Measurements from ENCODE around the gene COX4I1.

Gene COX4I1

DNA sequence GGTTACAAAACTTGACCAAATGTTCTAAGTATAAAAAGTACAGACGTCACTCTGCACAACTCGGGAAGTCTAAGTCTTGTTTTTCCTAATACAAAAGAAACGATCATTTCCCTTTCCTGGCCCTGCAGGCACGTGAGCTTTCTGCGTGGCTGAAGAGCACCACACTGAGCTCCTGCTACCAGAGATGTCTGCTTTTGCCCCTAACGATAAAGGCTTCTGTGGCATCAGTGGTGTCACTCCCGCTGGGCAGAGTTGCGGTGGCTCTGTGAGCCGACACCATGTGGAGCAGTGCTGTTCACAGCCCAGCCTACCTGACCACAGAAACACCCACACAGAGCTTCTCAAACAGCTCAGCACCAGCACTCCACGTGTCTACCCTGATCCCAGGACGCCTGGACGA, 20.6 kb upstream of the COX4I1 start:
- TF ChIP-seq CTCF (IDR thresholded peaks at IDR 0.05; ENCODE audit: insufficient read depth, low read depth, low read length, missing control alignments) = no peak
- H3K4me3 ChIP-seq (ENCODE audit: low read depth, low read length) = no peak overlapping the region
- DNase-seq (ENCODE audit: low read depth) = no peak

DNA sequence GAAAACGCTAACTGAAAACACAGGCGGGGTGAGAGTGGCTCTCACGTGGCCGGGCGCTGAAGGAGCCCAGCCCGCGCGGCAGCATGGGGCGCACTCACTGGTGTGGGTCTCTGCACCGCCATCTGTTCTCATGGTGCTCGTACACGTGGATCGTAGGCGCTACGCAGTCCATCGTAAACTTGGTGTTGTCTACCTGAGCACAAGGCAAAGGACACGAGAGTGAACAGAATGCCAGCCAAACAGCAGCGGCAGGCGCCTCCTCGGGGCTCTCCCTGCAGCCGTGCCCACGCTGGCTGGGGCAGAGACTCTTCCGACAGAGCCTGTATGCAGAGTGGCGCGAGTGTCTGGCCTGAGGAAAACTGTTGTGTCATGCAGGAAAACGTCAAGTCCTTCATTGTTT, 19.2 kb upstream of the COX4I1 start:
- no peak for DNase-seq (ENCODE audit: low read depth)
- TF ChIP-seq CTCF (IDR thresholded peaks at IDR 0.05; ENCODE audit: insufficient read depth, low read depth, low read length, missing control alignments) = no peak

DNA sequence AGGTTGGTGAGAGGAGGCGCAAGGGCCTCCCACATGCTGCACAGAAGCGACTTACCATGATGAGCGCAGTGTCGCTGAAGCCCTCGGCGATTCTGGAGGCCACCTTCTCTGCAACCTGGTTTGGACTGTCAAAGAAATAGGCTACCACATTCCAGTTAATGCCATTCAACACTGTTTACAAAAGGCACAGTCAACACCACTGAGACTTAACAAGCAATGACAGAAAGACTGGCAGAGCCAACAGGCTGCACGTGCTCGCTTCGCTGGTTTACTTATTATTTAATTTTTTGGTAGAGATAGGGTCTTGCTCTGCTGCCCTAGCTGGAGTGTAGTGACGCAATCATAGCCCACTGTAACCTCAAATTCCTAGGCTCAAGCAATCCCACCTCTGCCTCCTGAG, 18.3 kb upstream of the COX4I1 start:
- DNase-seq (ENCODE audit: low read depth) = no peak
- no peak for TF ChIP-seq CTCF (IDR thresholded peaks at IDR 0.05; ENCODE audit: insufficient read depth, low read depth, low read length, missing control alignments)
- no peak overlapping the region for H3K4me3 ChIP-seq (ENCODE audit: low read depth, low read length)

More for the DNA sequence above, 19.2 kb upstream of the COX4I1 start:
- no peak overlapping the region for H3K4me3 ChIP-seq (ENCODE audit: low read depth, low read length)

- TF ChIP-seq CTCF (IDR thresholded peaks at IDR 0.05; ENCODE audit: insufficient read depth, low read depth, low read length, missing control alignments) = no peak
- H3K4me3 ChIP-seq (ENCODE audit: low read depth, low read length) = no peak overlapping the region
- no peak for DNase-seq (ENCODE audit: low read depth)
Measured at GRCh38 chr16:85781695-85782370, 17.7 kb upstream of the COX4I1 start.

DNA sequence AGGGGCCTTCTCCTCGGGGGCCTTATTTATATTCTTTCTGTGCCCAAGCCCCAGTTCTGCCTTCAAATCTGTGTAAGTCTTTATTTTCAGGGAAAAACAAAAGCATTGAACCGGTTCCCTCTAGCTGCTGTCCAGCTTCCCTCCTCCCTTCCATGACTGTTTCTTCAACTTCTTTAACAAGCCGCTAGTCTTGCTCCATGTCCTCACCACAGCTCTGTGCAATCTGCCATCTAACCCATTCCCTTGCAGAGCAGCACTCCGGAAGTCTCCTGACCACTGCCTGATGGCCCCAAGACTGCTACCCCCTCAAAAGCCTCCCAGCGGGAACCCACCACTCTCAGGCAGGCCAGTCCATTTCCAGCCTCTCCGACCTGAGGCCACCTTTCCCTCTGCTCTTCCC, 17.0 kb upstream of the COX4I1 start:
- no peak for DNase-seq (ENCODE audit: low read depth)
- no peak for TF ChIP-seq CTCF (IDR thresholded peaks at IDR 0.05; ENCODE audit: insufficient read depth, low read depth, low read length, missing control alignments)
- no peak overlapping the region for H3K4me3 ChIP-seq (ENCODE audit: low read depth, low read length)

DNA sequence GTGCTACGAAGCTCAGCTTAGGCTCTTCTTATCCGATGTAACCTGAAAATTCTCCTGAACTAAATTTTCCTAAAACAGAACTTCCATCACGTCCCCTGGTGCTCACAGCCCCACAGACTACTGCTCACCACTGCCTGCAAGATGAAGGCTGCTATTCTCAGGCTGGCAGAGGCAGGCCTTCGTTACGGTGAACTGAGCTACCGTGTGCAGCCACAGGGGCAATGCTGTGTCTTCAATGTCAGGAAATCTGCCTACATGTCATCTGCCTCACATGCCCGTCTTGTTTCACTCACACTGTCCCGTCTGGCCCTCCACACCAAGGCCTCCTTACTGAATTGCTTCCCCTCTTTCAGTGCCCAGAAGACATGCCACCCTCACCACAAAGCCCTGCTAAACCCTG, 16.1 kb upstream of the COX4I1 start:
- H3K4me3 ChIP-seq (ENCODE audit: low read depth, low read length) = no peak overlapping the region
- TF ChIP-seq CTCF (IDR thresholded peaks at IDR 0.05; ENCODE audit: insufficient read depth, low read depth, low read length, missing control alignments) = no peak
- peak; percentile 18 for DNase-seq (ENCODE audit: low read depth)

DNA sequence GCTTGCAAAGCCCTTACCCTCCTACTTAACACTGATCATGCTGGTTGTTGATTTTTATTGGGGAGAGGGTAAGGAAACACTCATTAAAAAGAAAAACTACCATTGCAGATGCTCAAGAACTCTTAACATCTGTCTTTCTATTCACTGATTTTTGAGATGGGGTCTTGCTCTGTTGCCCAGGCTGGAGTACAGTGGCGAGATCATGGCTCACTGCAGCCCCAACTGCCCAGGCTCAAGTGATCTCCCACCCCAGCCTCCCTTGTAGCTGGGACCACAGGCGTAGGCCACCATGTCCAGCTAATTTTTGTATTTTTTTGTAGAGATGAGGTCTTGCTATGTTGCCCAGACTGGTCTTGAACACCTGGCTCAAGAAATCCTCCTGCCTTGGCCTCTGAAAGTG, 14.7 kb upstream of the COX4I1 start:
- DNase-seq (ENCODE audit: low read depth) = no peak
- no peak for TF ChIP-seq CTCF (IDR thresholded peaks at IDR 0.05; ENCODE audit: insufficient read depth, low read depth, low read length, missing control alignments)
- H3K4me3 ChIP-seq (ENCODE audit: low read depth, low read length) = no peak overlapping the region
